ENCODE data around the gene CPOX. TPM values are rescaled to one million over a fixed set of nuclear protein-coding genes. Genes with fewer than 3 reads are reported as not detected.

Gene CPOX
- total RNA-seq, 1 experiment from 2014 or later: 7.8 TPM

DNA sequence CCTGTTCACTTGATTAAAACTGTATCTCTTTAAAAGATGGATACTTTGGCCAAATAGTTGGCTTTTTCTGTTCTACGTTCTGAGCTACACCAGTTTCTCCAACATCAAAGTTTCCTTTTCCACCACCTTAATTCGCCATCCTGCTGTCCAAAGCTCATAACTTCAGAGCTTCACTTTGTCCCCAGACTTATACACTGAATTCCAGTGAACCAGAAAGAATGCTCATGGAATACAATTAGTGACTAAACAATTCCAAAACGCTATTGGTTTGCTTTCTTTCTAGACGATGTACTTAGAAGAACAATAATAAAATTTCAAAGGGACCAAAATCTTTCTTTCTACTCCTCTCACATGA, 38.4 kb downstream of the CPOX start:
- no peaks in the 10 kb centered on the region for H3K36me3 ChIP-seq (ENCODE audit: insufficient read depth, low read length)
- H3K27ac ChIP-seq (ENCODE audit: low read length): no peak overlapping the region
- no peaks in the 10 kb centered on the region for H3K9me2 ChIP-seq (replicated peaks; ENCODE audit: insufficient read depth, low read length)
- no peaks in the 10 kb centered on the region for H3K27me3 ChIP-seq (ENCODE audit: low read length)
- H2AFZ ChIP-seq (ENCODE audit: low read length): no peak overlapping the region
- no peak for DNase-seq
- no peak overlapping the region for H3K4me2 ChIP-seq (ENCODE audit: low read depth, low read length, poor library complexity, severe bottlenecking)
- H3K9ac ChIP-seq (ENCODE audit: low read length): no peak overlapping the region
- no peaks in the 10 kb centered on the region for H3K79me2 ChIP-seq (ENCODE audit: low read length)
- H3K9me3 ChIP-seq (ENCODE audit: low read length): no peaks in the 10 kb centered on the region
- no peaks in the 10 kb centered on the region for H3K4me1 ChIP-seq (ENCODE audit: low read length)
- no peak overlapping the region for H3K4me3 ChIP-seq (ENCODE audit: low read length)
- no peaks in the 10 kb centered on the region for H4K20me1 ChIP-seq (ENCODE audit: insufficient read depth, low read depth, low read length)

DNA sequence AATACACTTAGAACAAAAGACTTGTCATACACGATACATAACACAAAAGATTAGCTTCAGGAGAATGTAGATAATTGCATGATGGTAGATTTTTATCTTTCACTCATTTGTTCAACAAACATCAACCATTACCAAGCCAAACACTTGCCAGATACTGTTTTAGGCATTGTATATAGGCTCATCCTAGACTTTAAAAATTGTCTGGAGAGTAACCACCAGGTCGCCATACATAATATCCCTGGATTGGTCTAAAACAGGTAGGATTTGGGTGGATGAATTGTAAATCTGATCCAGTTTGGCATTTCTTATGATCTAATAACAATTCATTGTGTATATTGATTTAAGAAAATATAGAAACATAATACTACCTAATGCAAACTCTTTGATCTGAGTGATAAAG, 38.8 kb downstream of the CPOX start:
- Histone ChIP-seq H3K27ac (ENCODE audit: low read length) (no peak overlapping the region), H3K9me2 (replicated peaks; ENCODE audit: insufficient read depth, low read length) (no peaks in the 10 kb centered on the region), H3K9me3 (ENCODE audit: low read length) (no peaks in the 10 kb centered on the region), H3K4me2 (ENCODE audit: low read depth, low read length, poor library complexity, severe bottlenecking) (no peak overlapping the region), H3K27me3 (ENCODE audit: low read length) (no peaks in the 10 kb centered on the region), H3K36me3 (ENCODE audit: insufficient read depth, low read length) (no peaks in the 10 kb centered on the region), H3K4me3 (ENCODE audit: low read length) (no peak overlapping the region), H2AFZ (ENCODE audit: low read length) (no peak overlapping the region), H3K79me2 (ENCODE audit: low read length) (no peaks in the 10 kb centered on the region), H3K9ac (ENCODE audit: low read length) (no peak overlapping the region), H4K20me1 (ENCODE audit: insufficient read depth, low read depth, low read length) (no peaks in the 10 kb centered on the region), H3K4me1 (ENCODE audit: low read length) (no peaks in the 10 kb centered on the region)
- no peak for DNase-seq

DNA sequence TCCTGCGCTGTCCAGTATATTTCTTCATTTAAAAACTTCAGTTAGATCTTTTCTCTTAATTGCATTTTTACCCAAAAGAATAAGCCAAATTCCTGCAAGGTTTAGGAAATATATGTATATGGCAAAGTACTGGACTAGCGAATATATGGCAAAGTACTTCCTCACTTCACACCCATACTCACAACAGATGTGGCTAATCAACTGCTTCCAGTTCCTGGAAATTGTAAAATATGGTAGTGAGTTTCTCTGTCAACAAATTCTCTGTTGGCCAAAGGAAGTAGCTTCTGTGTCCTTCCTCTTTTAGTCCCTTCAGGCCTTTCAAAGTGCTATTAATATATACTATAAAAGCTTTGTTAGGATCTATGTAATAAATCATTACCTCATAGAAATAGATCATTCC, 39.7 kb downstream of the CPOX start:
- Histone ChIP-seq H3K9me3 (ENCODE audit: low read length) (no peaks in the 10 kb centered on the region), H3K4me1 (ENCODE audit: low read length) (no peaks in the 10 kb centered on the region), H3K4me3 (ENCODE audit: low read length) (no peak overlapping the region), H3K9me2 (replicated peaks; ENCODE audit: insufficient read depth, low read length) (no peaks in the 10 kb centered on the region), H3K36me3 (ENCODE audit: insufficient read depth, low read length) (no peaks in the 10 kb centered on the region), H4K20me1 (ENCODE audit: insufficient read depth, low read depth, low read length) (no peaks in the 10 kb centered on the region), H3K4me2 (ENCODE audit: low read depth, low read length, poor library complexity, severe bottlenecking) (no peak overlapping the region), H3K27me3 (ENCODE audit: low read length) (no peaks in the 10 kb centered on the region), H3K9ac (ENCODE audit: low read length) (no peak overlapping the region), H3K27ac (ENCODE audit: low read length) (no peak overlapping the region), H2AFZ (ENCODE audit: low read length) (no peak overlapping the region), H3K79me2 (ENCODE audit: low read length) (no peaks in the 10 kb centered on the region)
- DNase-seq: no peak

DNA sequence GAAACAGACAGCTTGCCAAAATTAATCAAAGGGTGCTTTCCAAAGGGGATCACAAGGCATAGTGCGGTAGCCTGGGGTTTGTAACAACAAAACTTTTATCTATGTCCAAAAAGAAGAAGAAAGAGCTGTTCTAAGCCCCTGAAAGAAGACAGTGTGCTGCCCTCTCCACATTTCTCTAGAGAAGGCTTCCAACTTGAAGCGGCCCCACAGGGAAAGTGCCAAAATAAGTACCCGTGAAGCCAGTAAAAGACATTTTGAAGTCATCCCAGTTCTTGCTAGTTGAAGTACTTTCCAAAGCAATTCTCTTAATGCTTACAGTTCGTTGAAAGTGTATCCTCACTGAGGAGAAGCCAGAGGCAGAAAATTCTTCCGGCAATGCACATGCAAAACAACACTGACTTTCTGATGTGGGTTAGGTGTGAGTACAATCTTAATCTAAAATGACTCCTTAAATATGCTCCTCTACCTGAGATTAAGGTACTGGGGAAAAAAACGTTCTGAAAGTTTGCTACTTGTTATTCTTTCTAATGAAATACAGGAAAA, 40.3 kb downstream of the CPOX start:
- H2AFZ ChIP-seq (ENCODE audit: low read length): no peak overlapping the region
- no peak overlapping the region for H3K4me3 ChIP-seq (ENCODE audit: low read length)
- no peaks in the 10 kb centered on the region for H3K9me3 ChIP-seq (ENCODE audit: low read length)
- no peaks in the 10 kb centered on the region for H3K4me1 ChIP-seq (ENCODE audit: low read length)
- no peaks in the 10 kb centered on the region for H3K36me3 ChIP-seq (ENCODE audit: insufficient read depth, low read length)
- H3K9ac ChIP-seq (ENCODE audit: low read length): no peak overlapping the region
- H3K27me3 ChIP-seq (ENCODE audit: low read length): no peaks in the 10 kb centered on the region
- no peaks in the 10 kb centered on the region for H3K9me2 ChIP-seq (replicated peaks; ENCODE audit: insufficient read depth, low read length)
- H3K79me2 ChIP-seq (ENCODE audit: low read length): no peaks in the 10 kb centered on the region
- H3K4me2 ChIP-seq (ENCODE audit: low read depth, low read length, poor library complexity, severe bottlenecking): no peak overlapping the region
- no peak for DNase-seq
- no peaks in the 10 kb centered on the region for H4K20me1 ChIP-seq (ENCODE audit: insufficient read depth, low read depth, low read length)
- no peak overlapping the region for H3K27ac ChIP-seq (ENCODE audit: low read length)

DNA sequence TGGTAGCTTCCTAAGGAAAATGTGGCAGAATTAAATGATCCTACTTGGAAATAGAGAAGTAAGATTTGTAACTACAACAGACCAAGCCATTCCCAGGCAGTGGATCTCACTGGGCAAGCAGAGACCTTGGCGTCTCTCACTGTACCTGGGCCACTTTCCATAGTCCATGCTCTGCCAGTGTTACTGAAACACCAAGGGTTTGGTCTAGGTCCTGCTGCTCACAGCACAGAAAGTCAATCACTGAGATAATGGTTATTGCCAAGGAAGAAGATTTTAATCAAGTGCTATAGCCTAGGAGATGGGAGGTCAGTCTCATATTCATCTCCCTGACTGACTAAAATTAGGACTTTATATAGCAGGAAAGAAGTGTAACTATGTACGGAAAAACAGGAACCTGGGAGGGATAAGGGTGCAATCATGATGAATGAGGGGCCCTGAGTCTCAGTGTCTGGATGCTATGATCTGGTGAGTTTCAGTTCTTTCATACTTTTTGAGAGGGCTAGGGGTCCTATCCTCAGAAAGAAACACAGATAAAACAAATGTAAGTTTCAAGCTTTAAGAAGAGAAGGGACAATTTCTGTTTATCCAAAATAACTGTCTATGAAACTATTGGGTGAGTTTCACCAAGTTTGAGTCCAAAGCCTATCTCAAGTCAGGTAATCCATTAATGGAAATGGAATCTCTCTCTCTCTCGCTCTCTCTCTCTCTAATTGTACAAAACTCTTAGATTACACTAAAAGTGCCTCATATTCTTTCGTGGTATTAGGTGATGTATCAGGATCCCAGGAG, 41.0 kb downstream of the CPOX start:
- no peaks in the 10 kb centered on the region for H3K79me2 ChIP-seq (ENCODE audit: low read length)
- H3K4me3 ChIP-seq (ENCODE audit: low read length): no peak overlapping the region
- H3K4me1 ChIP-seq (ENCODE audit: low read length): no peaks in the 10 kb centered on the region
- H3K9me3 ChIP-seq (ENCODE audit: low read length): no peaks in the 10 kb centered on the region
- H3K9me2 ChIP-seq (replicated peaks; ENCODE audit: insufficient read depth, low read length): no peaks in the 10 kb centered on the region
- DNase-seq: no peak
- H3K27ac ChIP-seq (ENCODE audit: low read length): no peak overlapping the region
- no peaks in the 10 kb centered on the region for H4K20me1 ChIP-seq (ENCODE audit: insufficient read depth, low read depth, low read length)
- no peak overlapping the region for H3K4me2 ChIP-seq (ENCODE audit: low read depth, low read length, poor library complexity, severe bottlenecking)
- H3K9ac ChIP-seq (ENCODE audit: low read length): no peak overlapping the region
- no peaks in the 10 kb centered on the region for H3K36me3 ChIP-seq (ENCODE audit: insufficient read depth, low read length)
- no peak overlapping the region for H2AFZ ChIP-seq (ENCODE audit: low read length)
- H3K27me3 ChIP-seq (ENCODE audit: low read length): no peaks in the 10 kb centered on the region

DNA sequence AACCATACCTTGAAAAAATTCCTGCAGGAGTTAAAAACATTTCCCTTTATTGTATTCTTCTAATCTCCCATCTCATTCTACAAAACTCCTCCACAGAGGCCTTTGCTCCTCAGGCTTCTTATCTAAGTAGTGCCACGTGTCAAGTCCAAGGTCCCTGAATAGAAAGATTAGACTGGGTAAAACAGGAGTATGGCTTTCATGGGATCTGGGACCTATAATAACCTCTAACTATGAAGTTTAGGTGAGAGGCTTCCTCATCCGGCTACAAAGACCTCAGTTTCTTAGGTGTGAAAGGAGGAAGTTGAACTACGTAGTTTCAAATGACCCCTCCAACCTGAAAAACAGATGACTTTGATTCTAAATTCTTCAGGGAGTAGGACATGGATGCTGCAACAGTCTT, 41.7 kb downstream of the CPOX start:
- Histone ChIP-seq H3K79me2 (ENCODE audit: low read length) (no peaks in the 10 kb centered on the region), H4K20me1 (ENCODE audit: insufficient read depth, low read depth, low read length) (no peaks in the 10 kb centered on the region), H2AFZ (ENCODE audit: low read length) (no peak overlapping the region), H3K27ac (ENCODE audit: low read length) (no peak overlapping the region), H3K9me3 (ENCODE audit: low read length) (no peaks in the 10 kb centered on the region), H3K4me3 (ENCODE audit: low read length) (no peak overlapping the region), H3K4me2 (ENCODE audit: low read depth, low read length, poor library complexity, severe bottlenecking) (no peak overlapping the region), H3K36me3 (ENCODE audit: insufficient read depth, low read length) (no peaks in the 10 kb centered on the region), H3K27me3 (ENCODE audit: low read length) (no peaks in the 10 kb centered on the region), H3K4me1 (ENCODE audit: low read length) (no peaks in the 10 kb centered on the region), H3K9me2 (replicated peaks; ENCODE audit: insufficient read depth, low read length) (no peaks in the 10 kb centered on the region), H3K9ac (ENCODE audit: low read length) (no peak overlapping the region)
- no peak for DNase-seq

DNA sequence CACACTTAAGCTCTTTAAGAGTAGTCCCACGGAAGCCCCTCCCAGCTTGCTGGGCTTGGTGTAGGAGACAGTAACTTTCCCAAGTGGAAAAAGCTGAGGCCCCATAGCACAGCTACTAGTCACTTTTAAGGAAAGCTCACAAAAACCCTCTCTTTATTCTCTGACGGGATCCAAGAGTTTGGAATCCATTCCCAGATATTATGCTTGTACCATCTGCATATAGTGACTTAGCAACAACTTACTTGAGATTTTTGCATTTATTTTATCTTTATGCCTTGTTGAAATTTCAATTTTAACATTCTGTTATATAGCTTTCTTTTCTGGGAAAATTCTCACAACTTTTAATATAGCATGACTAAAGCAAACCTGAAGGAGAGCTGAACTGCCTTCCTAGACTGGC, 42.2 kb downstream of the CPOX start:
- no peak overlapping the region for H3K9ac ChIP-seq (ENCODE audit: low read length)
- no peaks in the 10 kb centered on the region for H4K20me1 ChIP-seq (ENCODE audit: insufficient read depth, low read depth, low read length)
- no peaks in the 10 kb centered on the region for H3K36me3 ChIP-seq (ENCODE audit: insufficient read depth, low read length)
- H3K27ac ChIP-seq (ENCODE audit: low read length): no peak overlapping the region
- no peaks in the 10 kb centered on the region for H3K9me3 ChIP-seq (ENCODE audit: low read length)
- peaks cover under 1% of the 10 kb centered on the region; the same call in 1 of the 2 replicates for H3K4me1 ChIP-seq (ENCODE audit: low read length)
- H3K27me3 ChIP-seq (ENCODE audit: low read length): no peaks in the 10 kb centered on the region
- no peak overlapping the region for H2AFZ ChIP-seq (ENCODE audit: low read length)
- no peak for DNase-seq
- no peak overlapping the region for H3K4me3 ChIP-seq (ENCODE audit: low read length)
- H3K9me2 ChIP-seq (replicated peaks; ENCODE audit: insufficient read depth, low read length): no peaks in the 10 kb centered on the region
- no peaks in the 10 kb centered on the region for H3K79me2 ChIP-seq (ENCODE audit: low read length)
- no peak overlapping the region for H3K4me2 ChIP-seq (ENCODE audit: low read depth, low read length, poor library complexity, severe bottlenecking)

DNA sequence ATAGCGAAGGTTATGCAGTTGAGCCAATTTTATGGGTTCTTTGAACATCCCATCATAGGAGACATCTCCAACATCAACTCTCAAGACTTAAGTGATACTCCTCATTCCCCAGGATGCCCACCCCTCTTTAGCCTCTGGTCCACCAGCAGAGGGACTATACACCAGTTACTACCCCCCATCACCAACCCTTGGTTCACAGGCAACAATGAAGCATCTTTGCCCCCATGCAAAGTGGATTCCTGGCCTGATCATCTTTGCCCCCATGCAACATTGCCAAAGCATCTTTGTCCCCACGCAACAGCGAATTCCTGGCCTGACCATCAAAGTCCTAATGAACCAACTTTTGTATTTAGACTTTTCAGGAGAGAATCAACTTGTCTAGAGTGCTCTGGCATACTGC, 42.6 kb downstream of the CPOX start:
- no peak for DNase-seq
- Histone ChIP-seq H4K20me1 (ENCODE audit: insufficient read depth, low read depth, low read length) (no peaks in the 10 kb centered on the region), H3K27ac (ENCODE audit: low read length) (no peak overlapping the region), H3K79me2 (ENCODE audit: low read length) (no peaks in the 10 kb centered on the region), H3K36me3 (ENCODE audit: insufficient read depth, low read length) (no peaks in the 10 kb centered on the region), H3K9me2 (replicated peaks; ENCODE audit: insufficient read depth, low read length) (no peaks in the 10 kb centered on the region), H3K27me3 (ENCODE audit: low read length) (no peaks in the 10 kb centered on the region), H3K9ac (ENCODE audit: low read length) (no peak overlapping the region), H3K4me2 (ENCODE audit: low read depth, low read length, poor library complexity, severe bottlenecking) (no peak overlapping the region), H2AFZ (ENCODE audit: low read length) (no peak overlapping the region), H3K4me3 (ENCODE audit: low read length) (no peak overlapping the region), H3K4me1 (ENCODE audit: low read length) (peaks cover 3% of the 10 kb centered on the region; the same call in 1 of the 2 replicates), H3K9me3 (ENCODE audit: low read length) (no peaks in the 10 kb centered on the region)

All from Karpas-422 (cell line).